ENCODE data around the gene MRM1.

DNA sequence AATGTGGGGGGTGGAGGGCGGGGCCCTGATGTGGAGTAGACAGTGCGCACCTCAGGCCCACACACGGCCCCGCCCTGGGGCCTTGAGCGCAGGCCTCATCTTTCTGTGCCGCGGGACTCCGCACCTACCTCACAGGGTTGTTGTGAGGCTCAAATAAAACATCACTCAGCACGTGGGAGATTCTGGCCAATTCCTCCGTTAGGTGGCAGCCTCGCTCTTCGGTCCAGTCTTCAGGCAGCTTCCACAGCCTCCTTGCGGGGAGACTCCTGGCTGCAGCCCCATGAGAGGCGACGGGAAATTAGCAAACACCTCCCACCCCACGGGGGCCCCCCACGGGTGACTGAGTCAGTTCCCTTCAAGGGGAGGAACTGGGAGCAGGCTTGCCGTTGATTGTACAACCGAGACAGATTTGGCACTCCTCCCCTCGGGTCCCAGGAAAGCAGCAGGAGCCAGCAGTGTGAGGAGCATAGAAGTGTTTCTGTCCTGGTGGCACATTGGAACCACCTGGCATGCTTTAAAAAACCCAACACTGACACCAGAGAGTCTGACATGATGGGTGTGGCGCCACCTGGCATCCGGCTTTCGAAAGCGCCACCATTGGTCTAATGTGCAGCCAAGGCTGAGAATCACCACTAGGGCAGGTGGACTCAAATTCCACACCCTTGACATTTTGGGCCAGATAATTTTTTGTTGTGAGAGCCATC, 7.6 kb downstream of the MRM1 start:
- no peak for TF ChIP-seq ZNF274 (IDR thresholded peaks at IDR 0.05; ENCODE audit: low read depth, low read length)
- TF ChIP-seq SUZ12 (IDR thresholded peaks at IDR 0.05; ENCODE audit: extremely low read depth, insufficient read depth, insufficient read length), result no peak
- TF ChIP-seq YY1 (IDR thresholded peaks at IDR 0.05; ENCODE audit: insufficient read depth, insufficient read length), result no peak

Measured in NT2/D1 (cell line).